Esophagus (tissue), 2 donors: ENCODE data around the gene OR2F2. TPM values are rescaled to one million over a fixed set of nuclear protein-coding genes. Genes with fewer than 3 reads are reported as not detected.

Experiments used
- H3K27ac ChIP-seq, 2 donors: one replicate each; pipeline ENCODE4 v1.5.1; 2013; ENCODE audit warnings: low read depth in 2 of 2, mild to moderate bottlenecking in 2 of 2, inconsistent platforms in 1 of 2, low read length in 1 of 2, moderate library complexity in 1 of 2
- H3K27me3 ChIP-seq, 2 donors: one replicate each; pipeline ENCODE4 v1.6.1; 2013; ENCODE audit warnings: low read length in 2 of 2, control low read depth in 1 of 2, mild to moderate bottlenecking in 1 of 2; ENCODE audit not compliant: insufficient read depth in 2 of 2, control insufficient read depth in 1 of 2
- H3K36me3 ChIP-seq, 2 donors: one replicate each; pipeline ENCODE4 v1.6.1; 2013; ENCODE audit warnings: low read length in 1 of 2; ENCODE audit not compliant: control insufficient read depth in 2 of 2, insufficient read depth in 2 of 2
- H3K4me1 ChIP-seq, 2 donors: one replicate each; pipeline ENCODE4 v1.6.1; 2013; ENCODE audit warnings: low read length in 1 of 2; ENCODE audit not compliant: control insufficient read depth in 2 of 2, insufficient read depth in 2 of 2
- H3K4me3 ChIP-seq, 2 donors: one replicate each; pipeline ENCODE4 v1.5.1; 2013; ENCODE audit warnings: low read length in 2 of 2, mild to moderate bottlenecking in 2 of 2, low read depth in 1 of 2, moderate library complexity in 1 of 2
- H3K9me3 ChIP-seq, 2 donors: one replicate each; pipeline ENCODE4 v1.6.1; 2013; ENCODE audit warnings: mild to moderate bottlenecking in 2 of 2, low read depth in 1 of 2, low read length in 1 of 2, moderate library complexity in 1 of 2; ENCODE audit not compliant: control insufficient read depth in 2 of 2, insufficient read depth in 1 of 2
- WGBS, 2 donors: extraction: QIAGEN DNeasy Blood & Tissue Kit; methylation state at CpG; one replicate each; pipeline ENCODE4 v1.1.7; 2013; 5-methylcytosine and 5-hydroxymethylcytosine counted together
- polyA plus RNA-seq, 2 donors: library from polyadenylated mRNA; stranded (reverse); fragments of 200-250 nt; gene quantifications; one replicate each; pipeline ENCODE4 v1.2.3, GENCODE V29; 2013
- donor health status: healthy with polysubstance abuse.
- donor health status: Bipolar disorder and iron deficiency.

Gene OR2F2, protein sequence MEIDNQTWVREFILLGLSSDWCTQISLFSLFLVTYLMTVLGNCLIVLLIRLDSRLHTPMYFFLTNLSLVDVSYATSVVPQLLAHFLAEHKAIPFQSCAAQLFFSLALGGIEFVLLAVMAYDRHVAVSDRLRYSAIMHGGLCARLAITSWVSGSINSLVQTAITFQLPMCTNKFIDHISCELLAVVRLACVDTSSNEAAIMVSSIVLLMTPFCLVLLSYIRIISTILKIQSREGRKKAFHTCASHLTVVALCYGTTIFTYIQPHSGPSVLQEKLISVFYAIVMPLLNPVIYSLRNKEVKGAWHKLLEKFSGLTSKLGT
- not detected for polyA plus RNA-seq

DNA sequence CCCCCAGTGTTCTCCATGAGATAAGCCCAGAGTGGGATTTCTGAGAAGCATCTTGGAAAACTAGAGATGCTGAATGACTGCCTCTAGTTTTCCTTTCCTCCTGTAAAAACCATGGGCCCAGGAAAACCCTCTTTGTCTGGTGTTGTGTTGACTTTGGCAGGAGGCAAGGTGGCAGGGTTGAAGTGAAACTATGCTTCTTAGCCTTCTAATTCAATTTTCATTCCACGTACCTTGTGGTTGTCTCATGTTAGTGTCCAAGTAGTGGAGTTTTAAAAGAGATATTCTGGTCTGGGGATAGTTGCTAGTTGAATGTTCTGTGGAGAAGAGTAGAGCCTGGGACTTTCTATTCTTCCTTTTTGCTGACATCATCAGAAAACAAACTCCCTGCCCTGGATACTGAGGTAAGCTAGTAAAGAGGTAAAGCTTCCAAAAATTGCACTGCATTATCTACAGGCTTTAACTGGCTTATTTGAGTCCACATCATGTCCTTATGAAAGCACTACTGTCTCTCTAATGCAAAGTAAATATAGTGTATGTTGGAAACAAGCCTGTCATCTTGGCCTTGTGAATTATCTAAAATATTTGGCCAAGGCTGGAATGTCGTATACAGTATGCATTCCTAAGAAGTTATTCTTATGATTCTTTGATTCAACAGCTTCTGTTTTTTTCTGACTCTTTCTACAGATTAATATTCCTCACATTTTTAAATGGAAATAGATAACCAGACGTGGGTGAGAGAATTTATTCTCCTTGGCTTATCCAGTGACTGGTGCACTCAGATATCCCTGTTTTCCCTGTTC lies at the start of gene OR2F2:
Gene OR2F2 (plus strand): TSS at position 708 of the 800 bp plus-strand sequence. CDS start 0 bp downstream, at position 708.
- Histone ChIP-seq H3K4me1 (no peaks in the 10 kb centered on the region), H3K9me3 (peaks cover 0 to 3% of the 10 kb centered on the region in 2 donors), H3K27me3 (no peaks in the 10 kb centered on the region), H3K27ac (no peak within 1 kb of the TSS), H3K4me3 (no peak within 1 kb of the TSS), H3K36me3 (no peaks in the 10 kb centered on the region)
- 58 to 62% methylated on average over 3 of the region's 3 CpGs for WGBS, 2 donors

DNA sequence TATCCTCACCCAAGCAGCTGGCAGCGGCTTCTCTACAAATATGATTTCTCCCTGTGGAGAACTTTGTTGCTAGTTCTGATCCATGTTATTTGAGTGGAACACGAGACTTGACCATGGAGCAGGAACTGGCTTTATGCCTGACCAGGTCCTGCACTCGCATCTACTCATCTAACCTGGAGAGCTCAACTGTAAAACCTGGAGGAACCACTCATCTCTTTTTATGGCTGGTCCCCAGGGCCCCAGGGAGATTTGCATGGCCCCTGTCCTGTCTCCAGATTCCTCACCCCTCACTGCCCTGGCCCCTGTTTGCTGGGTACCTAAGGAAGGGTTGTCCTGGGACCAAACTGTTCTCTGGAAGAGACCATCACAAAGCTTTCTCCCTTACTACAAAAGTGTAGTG lies 49.1 kb upstream of the OR2F2 start:
- WGBS, 2 donors = 83 to 87% methylated on average over 3 of the region's 3 CpGs

DNA sequence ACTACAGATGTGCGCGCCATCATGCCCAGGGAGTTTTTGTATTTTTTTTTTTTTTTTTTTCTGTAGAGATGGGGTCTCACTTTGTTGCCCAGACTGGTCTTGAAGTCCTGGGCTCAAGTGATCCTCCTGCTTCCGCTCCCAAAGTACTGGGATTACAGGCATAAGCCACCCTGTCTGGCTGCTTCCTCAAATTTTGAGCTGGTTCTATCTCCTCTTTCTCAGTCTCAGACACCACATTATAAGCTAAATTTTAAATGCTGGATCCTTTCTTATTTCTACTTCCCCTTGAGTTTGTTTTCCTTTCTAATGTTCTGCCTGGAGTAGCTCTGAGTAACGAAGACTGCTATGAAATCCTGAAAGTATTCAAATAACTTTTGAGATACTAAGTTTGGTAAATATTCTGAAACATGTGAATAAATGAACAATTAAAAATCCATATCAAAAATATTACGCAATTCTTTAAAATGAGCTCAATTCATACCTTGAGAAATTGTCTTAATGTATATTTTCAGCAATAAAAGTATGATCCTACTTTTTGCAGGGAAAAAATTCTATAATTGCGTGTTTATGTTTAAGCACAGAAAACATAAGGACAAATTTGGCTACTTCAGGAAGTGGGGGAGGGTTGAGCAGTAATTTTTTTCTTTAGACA lies 48.1 kb upstream of the OR2F2 start:
- Histone ChIP-seq H3K27ac (no peak overlapping the region), H3K9me3 (no peaks in the 10 kb centered on the region), H3K4me1 (peaks cover 0 to 6% of the 10 kb centered on the region in 2 donors), H3K36me3 (no peaks in the 10 kb centered on the region), H3K27me3 (no peaks in the 10 kb centered on the region), H3K4me3 (no peak overlapping the region)
- WGBS, 2 donors = 91 to 92% methylated on average over 6 of the region's 6 CpGs

More for the DNA sequence above, 49.1 kb upstream of the OR2F2 start:
- no peak overlapping the region for H3K4me3 ChIP-seq
- no peaks in the 10 kb centered on the region for H3K27me3 ChIP-seq
- H3K36me3 ChIP-seq = no peaks in the 10 kb centered on the region
- peaks cover 0 to 7% of the 10 kb centered on the region in 2 donors for H3K4me1 ChIP-seq
- H3K9me3 ChIP-seq = no peaks in the 10 kb centered on the region
- H3K27ac ChIP-seq = no peak overlapping the region

- Histone ChIP-seq H3K36me3 (no peaks in the 10 kb centered on the region), H3K4me1 (peaks cover 0 to 2% of the 10 kb centered on the region in 2 donors), H3K27me3 (no peaks in the 10 kb centered on the region), H3K9me3 (no peaks in the 10 kb centered on the region), H3K27ac (no peak overlapping the region), H3K4me3 (no peak overlapping the region)
- 94 to 97% methylated on average over 2 of the region's 2 CpGs for WGBS, 2 donors
Observed at GRCh38 chr7:143889068-143889467, 46.0 kb upstream of the OR2F2 start.

GRCh38 chr7:143890558-143890957 lies 44.5 kb upstream of the OR2F2 start:
- no peak overlapping the region for H3K27ac ChIP-seq
- WGBS, 2 donors = 96% methylated on average over 2 of the region's 2 CpGs
- H3K4me1 ChIP-seq = no peaks in the 10 kb centered on the region
- no peaks in the 10 kb centered on the region for H3K36me3 ChIP-seq
- H3K9me3 ChIP-seq = no peaks in the 10 kb centered on the region
- H3K27me3 ChIP-seq = no peaks in the 10 kb centered on the region
- no peak overlapping the region for H3K4me3 ChIP-seq

DNA sequence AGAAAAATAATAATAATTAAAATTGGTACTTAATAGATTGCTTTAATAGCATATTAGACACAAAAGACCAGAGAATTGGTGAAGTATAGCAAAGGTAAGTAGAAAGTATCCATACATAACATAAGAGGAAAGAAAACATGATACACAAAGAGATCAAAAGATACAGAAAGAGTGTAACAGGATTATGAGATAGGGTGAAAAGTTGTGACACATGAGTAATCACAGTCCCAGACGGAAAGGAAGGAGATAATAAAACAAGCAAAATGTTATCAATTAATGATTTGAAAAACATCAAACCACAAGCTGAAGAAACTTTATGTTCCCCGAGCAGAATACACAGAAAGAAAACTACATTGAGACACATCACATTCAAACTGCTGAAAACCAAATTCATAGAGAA lies 43.6 kb upstream of the OR2F2 start:
- H3K9me3 ChIP-seq = no peaks in the 10 kb centered on the region
- H3K4me1 ChIP-seq = no peaks in the 10 kb centered on the region
- no peaks in the 10 kb centered on the region for H3K36me3 ChIP-seq
- no peaks in the 10 kb centered on the region for H3K27me3 ChIP-seq
- WGBS, 2 donors = 73 to 90% methylated on average over 2 of the region's 2 CpGs
- H3K27ac ChIP-seq = no peak overlapping the region
- H3K4me3 ChIP-seq = no peak overlapping the region

GRCh38 chr7:143892527-143893300 lies 42.3 kb upstream of the OR2F2 start:
- Histone ChIP-seq H3K36me3 (no peaks in the 10 kb centered on the region), H3K27ac (no peak overlapping the region), H3K4me1 (no peaks in the 10 kb centered on the region), H3K9me3 (no peaks in the 10 kb centered on the region), H3K27me3 (no peaks in the 10 kb centered on the region), H3K4me3 (no peak overlapping the region)
- 87 to 89% methylated on average over 5 of the region's 5 CpGs for WGBS, 2 donors

DNA sequence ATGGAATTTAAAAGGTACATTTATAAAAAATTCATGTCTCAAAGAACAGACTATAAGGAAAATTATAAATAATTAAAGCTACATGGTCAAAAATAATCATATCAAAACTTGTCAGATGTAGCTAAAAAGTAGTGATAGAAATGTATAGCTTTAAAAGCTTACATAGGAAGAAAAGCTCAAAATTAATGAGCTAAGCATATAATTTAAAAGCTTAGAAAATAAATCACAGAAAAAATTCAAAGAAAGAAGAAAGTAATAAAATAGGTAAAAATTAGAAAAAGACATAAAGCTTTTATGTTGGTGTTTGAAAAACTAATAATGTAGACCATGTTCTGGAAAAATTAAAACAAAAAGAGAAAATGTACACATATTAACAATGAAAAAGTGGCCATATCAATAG lies 38.4 kb upstream of the OR2F2 start:
- H3K4me1 ChIP-seq = no peaks in the 10 kb centered on the region
- no peaks in the 10 kb centered on the region for H3K9me3 ChIP-seq
- no peaks in the 10 kb centered on the region for H3K27me3 ChIP-seq
- H3K27ac ChIP-seq = no peak overlapping the region
- no peaks in the 10 kb centered on the region for H3K36me3 ChIP-seq
- no peak overlapping the region for H3K4me3 ChIP-seq

- Histone ChIP-seq H3K4me1 (no peaks in the 10 kb centered on the region), H3K27me3 (no peaks in the 10 kb centered on the region), H3K9me3 (no peaks in the 10 kb centered on the region), H3K4me3 (no peak overlapping the region), H3K27ac (no peak overlapping the region), H3K36me3 (no peaks in the 10 kb centered on the region)
- WGBS, 2 donors = 95 to 98% methylated on average over 1 of the region's 1 CpG
Observed at GRCh38 chr7:143898810-143899209, 36.2 kb upstream of the OR2F2 start.
